ENCODE data around the gene ERC2. TPM values are rescaled to one million over a fixed set of nuclear protein-coding genes. Genes with fewer than 3 reads are reported as not detected.
"Not testable (repeated sequence)": the region's sequence is repeated elsewhere in the genome, so short reads cannot be mapped to it uniquely, and the experiment has no call there.

The ERC2 gene
- polyA plus RNA-seq, 3 donors: 0.04 to 0.54 TPM; not detected in 1

GRCh38 chr3:55875113-55875512, 593.2 kb downstream of the ERC2 start:
- WGBS, 3 donors: 45 to 84% (median 68%) methylated on average over 1 of the region's 1 CpG
- no peak overlapping the region for H3K27ac ChIP-seq (ENCODE audit: low read depth, low read length)

DNA sequence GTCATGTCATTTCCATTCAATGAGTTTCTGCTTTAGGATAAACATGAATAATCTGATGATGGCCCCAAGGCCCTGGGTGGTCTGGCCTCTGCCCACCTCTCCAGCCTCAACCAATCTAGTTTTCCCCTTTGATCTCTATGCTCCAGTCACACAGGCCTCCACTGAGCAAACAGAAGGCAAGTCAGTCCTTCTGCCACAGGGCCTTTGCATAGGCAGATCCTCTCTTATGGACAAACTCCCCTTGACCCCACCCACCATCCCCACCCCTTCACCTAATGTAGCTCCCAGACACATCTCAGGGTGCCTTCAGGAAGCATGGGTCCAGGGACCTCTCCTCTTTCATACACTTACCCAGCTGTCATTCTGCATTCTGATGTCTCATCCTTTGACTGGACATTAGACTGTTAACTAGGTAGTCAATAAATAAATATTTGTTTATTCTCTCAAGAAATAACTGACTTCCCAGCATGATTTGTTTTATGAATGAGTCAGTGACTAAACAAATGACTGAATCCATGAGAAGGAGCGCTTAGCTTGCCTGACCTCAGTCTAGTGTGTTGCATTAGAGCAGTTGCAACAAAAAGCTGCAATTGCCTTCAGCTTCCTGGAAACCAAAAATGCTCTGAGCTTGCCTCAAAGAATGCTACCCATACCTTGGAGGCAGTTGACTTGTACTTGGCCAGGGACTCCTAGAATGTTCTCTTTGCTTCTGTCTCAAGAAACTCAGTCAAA, 594.6 kb downstream of the ERC2 start:
- WGBS, 3 donors: 81 to 94% (median 89%) methylated on average over 1 of the region's 1 CpG
- no peak overlapping the region for H3K27ac ChIP-seq (ENCODE audit: low read depth, low read length)

DNA sequence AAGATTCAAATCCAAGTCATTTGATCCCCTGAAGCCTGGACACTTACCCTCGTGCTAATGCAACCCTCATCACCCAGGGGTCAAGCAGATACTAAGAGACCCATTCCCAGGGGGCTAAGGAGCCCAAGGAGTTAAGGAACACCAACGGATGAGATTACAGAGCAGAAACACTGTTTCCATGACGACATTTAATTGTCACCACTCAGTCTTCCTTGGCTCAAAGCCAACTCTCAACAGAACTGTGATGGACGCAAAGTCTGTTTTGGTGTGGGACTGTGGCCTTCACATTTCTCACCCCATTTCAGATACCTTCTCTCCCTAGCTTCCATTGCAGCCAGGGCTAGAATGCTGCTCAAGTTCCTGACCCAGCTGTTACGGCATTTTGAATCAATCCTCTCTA, 597.7 kb downstream of the ERC2 start:
- WGBS, 3 donors: 67 to 72% (median 68%) methylated on average over 5 of the region's 5 CpGs

DNA sequence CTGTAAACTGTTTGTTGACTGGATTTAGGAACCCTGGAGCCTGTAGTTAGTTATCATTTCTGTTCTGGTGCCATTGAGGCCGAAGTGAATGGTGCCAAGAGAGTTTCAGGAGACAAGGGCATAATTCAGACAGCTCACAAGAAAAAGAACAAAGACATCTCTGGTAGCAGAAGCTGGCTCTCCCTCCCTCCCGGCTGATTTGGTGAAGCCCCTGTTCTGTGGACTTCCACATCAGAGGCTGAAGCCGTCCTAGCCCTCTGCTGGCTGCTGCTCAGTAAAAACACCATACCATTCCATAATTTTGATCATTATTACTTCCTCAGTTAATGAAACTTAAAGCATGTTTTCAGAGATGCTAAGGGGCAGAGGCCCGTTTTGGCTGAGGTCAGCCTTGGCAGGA, 599.9 kb downstream of the ERC2 start:
- H3K27ac ChIP-seq (ENCODE audit: low read depth, low read length): no peak overlapping the region
- WGBS, 3 donors: 72 to 73% (median 72%) methylated on average over 4 of the region's 4 CpGs

More for the DNA sequence above, 597.7 kb downstream of the ERC2 start:
- no peak overlapping the region for H3K27ac ChIP-seq (ENCODE audit: low read depth, low read length)

GRCh38 chr3:55863028-55863427, 605.2 kb downstream of the ERC2 start:
- WGBS, 3 donors: 87 to 93% (median 92%) methylated on average over 4 of the region's 4 CpGs
- no peak overlapping the region for H3K27ac ChIP-seq (ENCODE audit: low read depth, low read length)

- H3K27ac ChIP-seq (ENCODE audit: low read depth, low read length): no peak overlapping the region
- WGBS, 3 donors: 70 to 79% (median 78%) methylated on average over 11 of the region's 11 CpGs
Observed at GRCh38 chr3:55860049-55860721, 608.1 kb downstream of the ERC2 start.

- no peak overlapping the region for H3K27ac ChIP-seq (ENCODE audit: low read depth, low read length)
- 69 to 93% (median 75%) methylated on average over 2 of the region's 2 CpGs for WGBS, 3 donors
Observed at GRCh38 chr3:55859305-55859704, 609.0 kb downstream of the ERC2 start.

DNA sequence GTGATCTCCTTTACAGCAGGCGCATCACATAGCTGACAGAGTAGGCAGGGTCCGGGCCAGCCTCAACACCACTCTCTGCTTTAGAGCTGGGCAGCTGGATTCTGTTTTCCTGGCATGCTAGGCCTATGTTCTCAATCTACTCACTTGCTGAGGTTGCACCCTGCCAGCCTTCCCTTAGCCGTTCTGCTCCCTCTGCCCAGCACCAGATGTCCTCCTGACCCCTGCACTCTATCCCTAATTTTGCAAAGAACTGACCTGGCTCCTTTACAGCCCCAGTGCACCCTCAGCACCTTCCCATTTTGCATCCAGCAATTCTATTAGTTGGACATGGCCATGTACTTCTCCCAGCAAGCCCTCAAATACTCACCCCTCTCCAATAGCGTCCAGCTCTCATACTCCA, 609.5 kb downstream of the ERC2 start:
- no peak overlapping the region for H3K27ac ChIP-seq (ENCODE audit: low read depth, low read length)
- WGBS, 3 donors: 91 to 92% (median 91%) methylated on average over 4 of the region's 4 CpGs

DNA sequence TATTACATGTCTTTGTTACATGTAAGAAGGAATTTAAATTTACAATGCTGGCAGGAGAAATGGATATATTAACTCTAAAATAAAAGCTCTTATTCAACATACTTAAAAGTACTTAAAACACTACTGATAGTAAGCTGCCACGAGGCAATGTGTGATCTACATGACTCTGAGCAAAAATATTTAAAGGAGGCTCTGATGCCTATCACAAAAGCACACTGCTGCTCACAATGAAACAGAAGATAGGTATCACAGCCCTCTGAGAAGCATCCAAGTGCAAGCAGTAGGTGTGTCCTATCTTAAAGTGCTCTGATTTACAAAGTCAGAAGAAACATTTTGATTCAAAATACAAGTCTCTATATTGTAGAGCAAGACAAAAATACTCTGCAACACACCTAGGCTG, 610.0 kb downstream of the ERC2 start:
- no peak overlapping the region for H3K27ac ChIP-seq (ENCODE audit: low read depth, low read length)
- 39 to 50% (median 49%) methylated on average over 1 of the region's 1 CpG for WGBS, 3 donors

- 66 to 83% (median 72%) methylated on average over 2 of the region's 2 CpGs for WGBS, 3 donors
Observed at GRCh38 chr3:55857633-55858032, 610.6 kb downstream of the ERC2 start.

GRCh38 chr3:55855311-55855710, 613.0 kb downstream of the ERC2 start:
- no peak overlapping the region for H3K27ac ChIP-seq (ENCODE audit: low read depth, low read length)
- WGBS, 3 donors: 56 to 78% (median 71%) methylated on average over 2 of the region's 2 CpGs

More at GRCh38 chr3:55857633-55858032, 610.6 kb downstream of the ERC2 start:
- no peak overlapping the region for H3K27ac ChIP-seq (ENCODE audit: low read depth, low read length)

GRCh38 chr3:55854494-55854893, 613.8 kb downstream of the ERC2 start:
- H3K27ac ChIP-seq (ENCODE audit: low read depth, low read length): no peak overlapping the region
- WGBS, 3 donors: 39 to 71% (median 71%) methylated on average over 5 of the region's 5 CpGs

- WGBS, 3 donors: 94 to 99% (median 95%) methylated on average over 2 of the region's 2 CpGs
- H3K27ac ChIP-seq (ENCODE audit: low read depth, low read length): no peak overlapping the region
Observed at GRCh38 chr3:55852326-55852725, 615.9 kb downstream of the ERC2 start.

DNA sequence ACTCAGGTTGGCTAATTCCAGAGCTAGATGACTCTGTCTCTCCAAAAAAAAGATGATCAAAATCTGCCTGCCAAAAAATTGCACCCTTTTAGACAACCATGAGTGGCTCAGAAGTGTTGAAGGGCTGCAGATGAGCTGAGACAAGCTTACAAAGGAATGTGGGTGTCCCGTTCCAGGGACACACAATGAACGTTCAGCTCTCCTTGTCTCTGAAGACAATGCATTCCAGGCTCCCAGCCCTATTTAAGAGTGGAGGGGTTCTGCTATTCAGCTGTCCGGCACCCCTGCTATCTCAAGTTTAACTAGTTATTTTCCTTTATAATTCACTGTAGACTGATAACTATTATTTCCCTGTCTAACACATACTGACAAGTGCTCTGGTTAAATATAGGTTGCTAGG, 626.1 kb downstream of the ERC2 start:
- no peak overlapping the region for H3K27ac ChIP-seq (ENCODE audit: low read depth, low read length)
- 50 to 80% (median 71%) methylated on average over 3 of the region's 3 CpGs for WGBS, 3 donors

DNA sequence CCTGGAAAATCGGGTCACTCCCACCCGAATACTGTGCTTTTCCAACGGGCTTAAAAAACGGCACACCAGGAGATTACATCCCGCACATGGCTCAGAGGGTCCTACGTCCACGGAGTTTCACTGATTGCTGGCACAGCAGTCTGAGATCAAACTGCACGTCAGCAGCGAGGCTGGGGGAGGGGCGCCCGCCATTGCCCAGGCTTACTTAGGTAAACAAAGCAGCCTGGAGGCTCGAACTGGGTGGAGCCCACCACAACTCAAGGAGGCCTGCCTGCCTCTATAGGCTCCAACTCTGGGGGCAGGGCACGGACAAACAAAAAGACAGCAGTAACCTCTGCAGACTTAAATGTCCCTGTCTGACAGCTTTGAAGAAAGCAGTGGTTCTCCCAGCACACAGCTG, 636.4 kb downstream of the ERC2 start:
- WGBS, 3 donors: 57 to 73% (median 63%) methylated on average over 13 of the region's 13 CpGs
- H3K27ac ChIP-seq (ENCODE audit: low read depth, low read length): not testable (repeated sequence)

- WGBS, 3 donors: 82 to 90% (median 83%) methylated on average over 2 of the region's 2 CpGs
- no peak overlapping the region for H3K27ac ChIP-seq (ENCODE audit: low read depth, low read length)
Observed at GRCh38 chr3:55828712-55829111, 639.6 kb downstream of the ERC2 start.

GRCh38 chr3:55827786-55828185, 640.5 kb downstream of the ERC2 start:
- WGBS, 3 donors: 76 to 81% (median 76%) methylated on average over 10 of the region's 10 CpGs
- no peak overlapping the region for H3K27ac ChIP-seq (ENCODE audit: low read depth, low read length)

DNA sequence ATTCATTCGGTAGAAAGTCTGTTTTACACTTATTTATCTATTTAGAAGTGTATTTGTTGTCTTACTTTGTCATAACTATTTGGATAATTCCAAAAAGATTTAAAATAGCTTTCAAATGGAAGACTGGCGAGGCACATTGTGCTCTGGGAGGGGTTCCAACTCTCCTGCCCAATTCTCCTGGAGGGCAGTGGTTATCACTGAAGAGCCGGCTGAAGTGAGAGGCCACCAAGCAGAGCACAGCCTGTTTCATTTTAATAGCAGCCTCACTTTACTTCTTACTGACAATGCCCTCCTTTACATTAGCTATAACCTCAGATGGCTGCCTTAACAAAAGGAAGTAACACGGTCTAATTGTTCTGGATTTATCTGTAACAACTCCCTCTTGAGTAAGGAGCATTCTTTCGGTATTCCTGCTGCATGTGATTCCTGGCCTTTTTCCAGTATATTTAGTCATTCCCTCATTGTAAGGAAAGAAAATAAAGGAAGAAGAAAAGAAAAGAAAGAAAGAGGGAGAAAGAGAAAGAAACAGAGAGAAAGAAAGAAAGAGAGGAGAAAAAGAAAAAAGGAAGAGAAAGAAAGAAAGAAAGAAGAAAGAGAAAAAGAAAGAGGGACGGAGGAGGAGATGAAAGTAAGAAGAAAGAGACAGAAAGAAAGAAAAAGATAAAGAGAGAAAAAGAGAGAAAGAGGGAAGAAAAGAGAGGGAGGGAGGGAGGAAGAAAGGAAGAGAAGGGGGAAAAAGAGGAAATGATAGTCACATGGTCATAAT, 641.4 kb downstream of the ERC2 start:
- WGBS, 3 donors: 67 to 79% (median 68%) methylated on average over 6 of the region's 6 CpGs
- H3K27ac ChIP-seq (ENCODE audit: low read depth, low read length): no peak overlapping the region

- no peak overlapping the region for H3K27ac ChIP-seq (ENCODE audit: low read depth, low read length)
Observed at GRCh38 chr3:55826097-55826496, 642.2 kb downstream of the ERC2 start.

Measured in adipose tissue (tissue), 3 donors.